Measurements from ENCODE around the gene SLC9A3. TPM values are rescaled to one million over a fixed set of nuclear protein-coding genes. Genes with fewer than 3 reads are reported as not detected.
A peak's percentile ranks its signal among the peaks of the same experiment; 100 is the strongest.

Gene SLC9A3
- polyA plus RNA-seq, 6 donors from 2014 or later: 0.84 to 2.1 (median 1.6) TPM

DNA sequence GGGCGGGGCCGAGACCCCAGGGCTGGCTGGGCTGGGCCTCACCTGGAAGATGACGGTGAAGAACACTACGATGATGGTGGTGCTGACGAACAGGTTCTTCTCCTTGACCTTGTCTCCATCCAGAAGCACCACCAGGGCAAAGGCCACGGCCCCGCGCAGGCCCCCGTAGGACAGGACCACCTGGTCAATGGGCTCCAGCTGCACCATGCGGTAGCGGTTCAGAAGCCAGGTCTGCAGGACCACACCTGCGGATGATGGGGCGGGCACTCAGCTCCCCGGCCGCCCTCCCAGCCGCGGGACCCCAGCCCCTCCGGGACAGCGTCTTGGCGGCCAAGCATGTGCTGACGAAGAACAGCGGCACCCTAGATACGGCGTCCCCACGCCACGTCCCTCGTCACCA lies 41.7 kb downstream of the SLC9A3 start:
- Mint-ChIP-seq H3K9me3 (no peaks in the 10 kb centered on the region), H3K27me3 (peaks cover 6 to 77% (median 9%) of the 10 kb centered on the region in 3 donors), H3K27ac (no peak overlapping the region), H3K36me3 (no peaks in the 10 kb centered on the region), H3K4me1 (peaks cover 0 to 10% (median 7%) of the 10 kb centered on the region in 3 donors), H3K4me3 (no peak overlapping the region)
- DNase-seq (no peak), ATAC-seq (ENCODE audit: low read depth in 2 of 2) (no peak)

DNA sequence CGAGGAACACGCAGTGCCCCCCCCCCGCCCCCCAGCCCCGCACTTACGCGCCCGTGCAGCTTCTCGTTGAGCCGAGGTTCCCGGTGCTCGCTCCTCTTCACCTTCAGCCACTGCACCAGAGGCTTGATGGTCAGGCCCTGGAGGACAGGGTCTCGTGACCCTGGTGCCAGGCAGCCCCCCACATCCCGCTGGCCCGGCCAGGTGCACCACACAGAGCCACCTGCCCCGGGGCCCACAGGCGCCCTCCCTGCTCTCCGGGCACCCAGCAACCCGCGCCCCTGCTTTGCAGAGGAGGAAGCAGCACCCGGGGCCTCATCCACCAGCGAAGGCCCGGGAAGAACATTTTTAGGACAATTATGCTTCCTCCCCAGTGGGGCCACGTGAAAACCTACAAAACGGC lies 42.2 kb downstream of the SLC9A3 start:
- peaks cover 0 to 10% (median 7%) of the 10 kb centered on the region in 3 donors for H3K4me1 Mint-ChIP-seq
- no peak for DNase-seq
- H3K27ac Mint-ChIP-seq: no peak overlapping the region
- peaks cover 9 to 80% (median 10%) of the 10 kb centered on the region in 3 donors for H3K27me3 Mint-ChIP-seq
- ATAC-seq (ENCODE audit: low read depth in 2 of 2): no peak
- H3K9me3 Mint-ChIP-seq: no peaks in the 10 kb centered on the region
- no peak overlapping the region for H3K4me3 Mint-ChIP-seq
- H3K36me3 Mint-ChIP-seq: no peaks in the 10 kb centered on the region

DNA sequence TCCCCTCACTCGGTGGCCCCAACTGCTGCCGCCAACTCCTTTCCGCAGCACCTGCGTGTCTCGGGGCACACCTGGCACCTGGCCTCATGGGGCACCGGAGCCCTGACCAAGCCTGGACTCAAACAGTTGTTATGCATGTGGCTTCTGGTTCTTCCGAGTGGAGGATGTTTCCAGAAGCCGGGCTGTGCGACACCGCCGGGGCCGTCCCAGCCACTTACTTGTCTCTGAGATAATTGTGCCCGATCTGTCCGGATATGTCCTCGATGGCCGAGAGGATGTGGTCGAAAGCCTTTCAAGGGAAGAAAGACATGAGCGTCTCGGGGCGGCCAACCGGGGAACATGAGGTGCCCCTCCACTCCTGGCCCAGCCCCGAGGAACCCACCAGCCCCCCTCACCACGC lies 42.9 kb downstream of the SLC9A3 start:
- H3K9me3 Mint-ChIP-seq: no peaks in the 10 kb centered on the region
- ATAC-seq (ENCODE audit: low read depth in 2 of 2): no peak
- no peaks in the 10 kb centered on the region for H3K36me3 Mint-ChIP-seq
- peaks cover 9 to 84% (median 17%) of the 10 kb centered on the region in 3 donors for H3K27me3 Mint-ChIP-seq
- peaks cover 0 to 13% (median 7%) of the 10 kb centered on the region in 3 donors for H3K4me1 Mint-ChIP-seq
- H3K27ac Mint-ChIP-seq: no peak overlapping the region
- DNase-seq: no peak
- no peak overlapping the region for H3K4me3 Mint-ChIP-seq

DNA sequence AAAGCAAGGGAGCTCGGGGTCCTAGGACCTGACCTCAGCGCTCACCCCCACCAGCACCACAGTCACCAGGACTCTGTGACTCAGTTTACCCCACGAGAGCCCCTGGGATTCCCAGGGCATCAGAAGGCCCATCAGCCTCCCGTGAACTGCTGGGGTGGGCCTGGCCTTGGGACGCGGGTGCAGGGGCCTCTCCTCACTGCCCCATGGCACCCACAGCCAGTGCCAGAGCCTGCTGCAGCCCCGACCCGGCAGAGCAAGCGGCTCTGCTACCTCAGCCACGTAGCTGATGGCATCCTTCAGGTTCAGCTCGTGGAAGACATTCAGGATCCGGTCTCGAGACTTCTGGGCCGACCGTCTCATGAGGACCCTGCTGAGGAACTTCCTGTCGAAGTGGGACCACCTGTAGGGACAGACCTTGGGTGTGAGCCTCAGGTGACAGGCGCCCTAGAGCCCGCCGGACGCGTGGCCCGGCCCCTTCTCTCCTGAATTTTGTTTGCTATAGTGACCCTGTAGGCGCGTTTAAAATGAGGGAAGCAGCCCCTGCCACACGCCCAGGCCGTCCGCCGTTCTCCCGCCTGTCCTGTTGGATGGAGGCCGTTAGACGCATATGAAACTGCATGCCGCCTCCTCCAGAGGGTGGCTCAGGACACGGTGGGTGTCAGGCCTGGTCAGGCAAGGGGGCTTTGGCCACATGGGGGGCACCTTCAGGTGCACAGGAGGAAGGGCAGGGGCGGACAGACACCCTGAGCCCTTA lies 44.5 kb downstream of the SLC9A3 start:
- DNase-seq: no peak
- H3K27me3 Mint-ChIP-seq: peaks cover 5 to 84% (median 30%) of the 10 kb centered on the region in 3 donors
- peaks cover 0 to 11% (median 4%) of the 10 kb centered on the region in 3 donors for H3K4me1 Mint-ChIP-seq
- H3K27ac Mint-ChIP-seq: no peak overlapping the region
- no peak for ATAC-seq (ENCODE audit: low read depth in 2 of 2)
- no peaks in the 10 kb centered on the region for H3K36me3 Mint-ChIP-seq
- H3K9me3 Mint-ChIP-seq: no peaks in the 10 kb centered on the region
- H3K4me3 Mint-ChIP-seq: no peak overlapping the region

DNA sequence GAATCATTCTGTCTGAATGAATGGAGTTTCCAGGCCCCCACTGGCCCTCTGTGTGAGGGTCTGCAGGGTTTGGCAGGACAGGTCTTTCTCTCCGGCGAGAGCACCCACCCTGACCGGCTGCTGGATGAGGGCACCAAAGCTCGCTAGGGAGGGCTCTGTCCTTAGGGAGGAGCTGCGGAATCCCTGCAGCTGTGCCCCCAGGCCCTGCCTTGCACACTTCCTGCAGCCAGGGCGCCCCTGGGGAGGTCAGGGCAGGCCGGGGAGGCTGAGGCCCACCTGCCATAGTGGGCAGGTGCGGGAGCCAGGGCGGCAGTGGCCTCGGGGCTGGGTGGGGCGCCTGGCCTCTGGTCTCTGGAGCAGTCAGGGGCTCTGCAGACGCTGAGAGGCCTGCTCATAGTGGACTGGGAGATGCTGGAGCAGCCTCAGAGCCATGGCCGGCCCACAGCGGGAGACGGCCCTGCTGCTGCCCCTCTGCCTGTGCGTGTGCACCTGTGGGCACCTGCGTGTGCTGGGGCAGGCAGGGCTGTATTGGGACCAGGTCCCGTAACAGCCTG lies 45.2 kb downstream of the SLC9A3 start:
- ATAC-seq (ENCODE audit: low read depth in 2 of 2) (no peak), DNase-seq (no peak)
- H3K4me1 Mint-ChIP-seq: peaks cover 0 to 13% (median 4%) of the 10 kb centered on the region in 3 donors
- peaks cover 5 to 85% (median 33%) of the 10 kb centered on the region in 3 donors for H3K27me3 Mint-ChIP-seq
- H3K36me3 Mint-ChIP-seq: no peaks in the 10 kb centered on the region
- no peak overlapping the region for H3K4me3 Mint-ChIP-seq
- H3K27ac Mint-ChIP-seq: no peak overlapping the region
- no peaks in the 10 kb centered on the region for H3K9me3 Mint-ChIP-seq

DNA sequence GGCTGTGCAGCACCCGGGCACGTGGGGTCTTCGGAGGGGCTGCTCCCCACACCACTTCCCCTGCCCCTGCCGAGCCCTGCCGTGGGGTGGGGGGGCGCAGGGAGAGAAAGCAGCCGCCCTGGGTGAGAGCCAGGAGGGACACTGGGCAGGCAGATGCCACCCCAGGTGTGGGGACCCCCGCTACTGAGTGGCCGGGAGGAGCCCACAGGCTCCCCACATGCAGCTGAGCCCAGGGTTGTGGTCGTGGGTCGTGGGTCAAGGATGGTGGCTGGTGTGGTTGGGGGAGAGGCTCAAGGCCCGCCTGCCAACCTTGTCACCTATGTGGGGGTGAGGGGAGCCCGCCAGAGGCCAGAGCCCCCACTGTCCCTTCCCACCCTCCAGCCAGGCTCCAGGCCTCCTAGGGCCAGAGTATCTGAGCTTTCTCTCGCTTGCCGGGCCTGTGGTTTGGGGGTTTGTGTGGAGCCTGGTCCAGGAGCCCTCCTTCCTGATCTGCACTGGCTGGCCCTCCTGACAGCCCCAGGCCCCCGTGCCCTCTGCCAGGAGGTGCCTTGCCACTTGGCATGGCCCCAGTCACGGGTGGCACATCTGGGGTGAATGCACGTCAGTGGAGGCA lies 45.8 kb downstream of the SLC9A3 start:
- ATAC-seq (ENCODE audit: low read depth in 2 of 2): no peak

DNA sequence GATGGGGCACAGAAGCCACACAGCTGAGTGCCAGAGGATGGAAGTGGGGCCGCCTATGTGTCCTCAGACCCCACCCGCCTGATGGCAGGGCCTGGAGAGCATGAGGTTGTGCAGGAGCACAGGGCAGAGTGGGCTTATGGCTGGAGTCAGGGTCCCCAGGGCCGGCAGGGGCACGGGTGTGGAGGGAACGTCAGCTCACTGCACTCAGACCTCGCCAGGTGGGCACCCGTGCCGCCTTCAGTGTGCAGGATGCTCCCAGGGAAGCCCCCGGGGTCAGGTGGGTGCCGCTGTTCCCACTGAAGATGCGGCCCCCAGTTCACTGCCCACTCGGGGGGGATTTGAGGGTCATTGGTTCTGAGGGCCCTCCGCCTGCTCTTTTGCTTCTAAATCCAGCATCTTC lies 46.4 kb downstream of the SLC9A3 start:
- H3K9me3 Mint-ChIP-seq: no peaks in the 10 kb centered on the region
- H3K27me3 Mint-ChIP-seq: peaks cover 5 to 85% (median 38%) of the 10 kb centered on the region in 3 donors
- ATAC-seq (ENCODE audit: low read depth in 2 of 2) (no peak), DNase-seq (no peak)
- H3K36me3 Mint-ChIP-seq: no peaks in the 10 kb centered on the region
- no peak overlapping the region for H3K27ac Mint-ChIP-seq
- H3K4me3 Mint-ChIP-seq: peak overlapping the region in 1 of 8 donors; percentile 52
- H3K4me1 Mint-ChIP-seq: peaks cover 2 to 18% (median 8%) of the 10 kb centered on the region in 3 donors

More for the DNA sequence above, 45.8 kb downstream of the SLC9A3 start:
- Mint-ChIP-seq H3K27me3 (peaks cover 5 to 90% (median 38%) of the 10 kb centered on the region in 3 donors), H3K4me3 (peak overlapping the region in 1 of 8 donors; percentile 35), H3K9me3 (no peaks in the 10 kb centered on the region), H3K27ac (no peak overlapping the region), H3K4me1 (peaks cover 2 to 18% (median 8%) of the 10 kb centered on the region in 3 donors), H3K36me3 (no peaks in the 10 kb centered on the region)
- no peak for DNase-seq

DNA sequence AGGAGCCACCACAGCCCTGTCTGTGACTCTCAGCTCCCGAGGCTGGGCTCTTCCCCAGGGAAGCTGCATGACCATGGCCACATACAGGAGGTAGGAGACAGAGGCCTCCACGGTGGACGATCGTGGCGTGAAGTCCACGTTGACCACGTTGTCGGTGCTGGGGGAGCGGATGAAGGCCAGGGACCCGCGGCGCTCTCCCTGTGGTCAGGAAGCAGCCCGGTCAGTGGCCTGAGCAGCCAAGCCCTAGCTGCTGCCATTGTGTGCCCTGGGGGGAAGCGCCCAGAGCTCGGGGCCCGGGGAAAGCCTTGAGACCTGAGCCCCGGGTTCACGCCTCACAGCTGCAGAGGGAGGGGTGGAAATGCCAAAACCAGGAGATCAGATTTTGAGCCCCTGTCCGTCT lies 47.0 kb downstream of the SLC9A3 start:
- Mint-ChIP-seq H3K4me3 (peak overlapping the region in 2 of 8 donors; percentile 35 to 52), H3K27ac (no peak overlapping the region), H3K4me1 (peaks cover 2 to 18% (median 8%) of the 10 kb centered on the region in 3 donors)

DNA sequence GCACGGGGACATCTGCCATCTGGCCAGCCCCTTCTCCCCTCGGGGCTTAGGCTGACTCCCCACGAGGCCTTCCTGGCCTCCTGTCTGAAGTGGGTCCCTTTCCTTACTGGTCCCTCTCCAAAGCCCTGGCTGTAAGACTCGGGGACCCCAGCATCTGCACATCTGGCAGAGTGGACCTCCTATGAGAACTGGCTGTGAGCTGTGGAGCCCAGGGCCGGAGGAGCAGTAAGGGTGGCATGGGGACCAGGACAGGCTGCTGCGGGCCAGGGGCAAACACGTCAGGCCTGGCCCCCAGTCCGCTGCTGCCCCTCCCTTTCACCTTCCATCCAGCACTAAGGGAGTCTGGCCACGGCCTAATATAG lies 47.5 kb downstream of the SLC9A3 start:
- Mint-ChIP-seq H3K4me3 (peak overlapping the region in 2 of 8 donors; percentile 35 to 53), H3K27ac (no peak overlapping the region), H3K4me1 (peaks cover 5 to 21% (median 12%) of the 10 kb centered on the region in 3 donors), H3K36me3 (no peaks in the 10 kb centered on the region), H3K27me3 (peaks cover 5 to 78% (median 38%) of the 10 kb centered on the region in 3 donors), H3K9me3 (no peaks in the 10 kb centered on the region)
- no peak for DNase-seq
- no peak for ATAC-seq (ENCODE audit: low read depth in 2 of 2)

More for the DNA sequence above, 47.0 kb downstream of the SLC9A3 start:
- Mint-ChIP-seq H3K9me3 (no peaks in the 10 kb centered on the region), H3K36me3 (no peaks in the 10 kb centered on the region), H3K27me3 (peaks cover 5 to 79% (median 38%) of the 10 kb centered on the region in 3 donors)
- ATAC-seq (ENCODE audit: low read depth in 2 of 2) (no peak), DNase-seq (no peak)

DNA sequence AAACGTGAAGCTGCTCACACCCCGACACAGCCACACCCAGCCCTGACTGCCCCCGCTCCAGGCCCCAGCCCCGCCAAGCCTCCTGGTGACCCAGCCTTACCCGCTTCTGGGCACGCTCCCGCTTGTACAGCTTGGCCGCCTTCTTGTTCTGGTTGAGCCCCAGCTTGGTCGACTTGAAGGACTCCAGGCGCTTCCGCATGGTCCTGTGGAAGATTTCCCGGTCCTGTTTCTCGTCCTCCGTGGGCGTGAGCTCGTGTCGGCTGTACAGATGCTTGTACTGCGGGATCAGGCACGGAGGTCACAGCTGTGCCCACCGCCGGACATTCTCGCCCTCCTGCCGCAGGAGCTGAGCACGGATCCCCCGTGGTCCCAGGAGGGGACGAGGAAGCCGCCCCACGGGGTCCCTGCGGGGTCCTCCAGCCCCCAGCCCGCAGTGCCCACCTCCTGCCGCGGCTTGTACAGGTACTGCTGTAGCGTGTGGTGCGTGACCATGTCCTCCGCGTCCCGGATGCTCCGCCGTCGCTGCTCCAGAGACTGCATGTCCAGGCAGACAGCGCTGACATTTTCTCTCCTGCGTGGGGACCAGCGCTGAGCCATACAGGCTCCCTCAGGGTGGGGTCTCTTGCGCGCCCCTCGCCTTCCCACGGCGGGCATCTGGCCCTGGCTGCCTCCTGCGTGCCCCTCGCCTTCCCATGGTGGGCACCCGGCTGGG lies 48.0 kb downstream of the SLC9A3 start:
- H3K27ac Mint-ChIP-seq: no peak overlapping the region
- H3K4me1 Mint-ChIP-seq: peaks cover 10 to 26% (median 17%) of the 10 kb centered on the region in 3 donors
- no peaks in the 10 kb centered on the region for H3K36me3 Mint-ChIP-seq
- ATAC-seq (ENCODE audit: low read depth in 2 of 2): no peak
- DNase-seq: no peak
- peaks cover 1 to 74% (median 38%) of the 10 kb centered on the region in 3 donors for H3K27me3 Mint-ChIP-seq
- peak overlapping the region in 5 of 8 donors; percentile 9 to 58 (median 29) for H3K4me3 Mint-ChIP-seq
- H3K9me3 Mint-ChIP-seq: no peaks in the 10 kb centered on the region

DNA sequence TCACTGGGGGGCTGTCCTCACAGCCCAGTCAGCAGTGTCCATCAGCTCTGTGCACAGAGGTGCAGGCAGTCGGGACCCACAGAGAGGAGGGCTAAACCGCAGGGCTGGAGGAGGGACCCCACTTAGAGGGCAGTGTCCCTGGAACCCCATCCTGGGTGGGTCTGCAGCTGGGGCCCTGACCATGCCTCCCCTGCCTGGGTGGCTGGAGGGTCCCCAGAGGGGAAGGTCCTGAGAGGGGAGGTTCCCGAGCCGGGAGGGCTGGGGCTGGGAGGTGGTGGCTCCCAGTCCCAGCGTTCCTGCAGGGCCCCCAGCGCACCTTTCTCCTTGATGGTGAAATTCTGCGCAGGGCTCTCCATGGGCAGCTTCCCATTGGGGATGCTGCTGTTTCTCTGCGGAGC lies 48.5 kb downstream of the SLC9A3 start:
- DNase-seq (no peak), ATAC-seq (ENCODE audit: low read depth in 2 of 2) (no peak)
- Mint-ChIP-seq H3K27me3 (peaks cover 0 to 69% (median 38%) of the 10 kb centered on the region in 3 donors), H3K27ac (peak overlapping the region in 1 of 6 donors; percentile 10), H3K4me3 (peak overlapping the region in 5 of 8 donors; percentile 51 to 81 (median 58)), H3K9me3 (no peaks in the 10 kb centered on the region), H3K4me1 (peaks cover 16 to 32% (median 21%) of the 10 kb centered on the region in 3 donors), H3K36me3 (no peaks in the 10 kb centered on the region)

DNA sequence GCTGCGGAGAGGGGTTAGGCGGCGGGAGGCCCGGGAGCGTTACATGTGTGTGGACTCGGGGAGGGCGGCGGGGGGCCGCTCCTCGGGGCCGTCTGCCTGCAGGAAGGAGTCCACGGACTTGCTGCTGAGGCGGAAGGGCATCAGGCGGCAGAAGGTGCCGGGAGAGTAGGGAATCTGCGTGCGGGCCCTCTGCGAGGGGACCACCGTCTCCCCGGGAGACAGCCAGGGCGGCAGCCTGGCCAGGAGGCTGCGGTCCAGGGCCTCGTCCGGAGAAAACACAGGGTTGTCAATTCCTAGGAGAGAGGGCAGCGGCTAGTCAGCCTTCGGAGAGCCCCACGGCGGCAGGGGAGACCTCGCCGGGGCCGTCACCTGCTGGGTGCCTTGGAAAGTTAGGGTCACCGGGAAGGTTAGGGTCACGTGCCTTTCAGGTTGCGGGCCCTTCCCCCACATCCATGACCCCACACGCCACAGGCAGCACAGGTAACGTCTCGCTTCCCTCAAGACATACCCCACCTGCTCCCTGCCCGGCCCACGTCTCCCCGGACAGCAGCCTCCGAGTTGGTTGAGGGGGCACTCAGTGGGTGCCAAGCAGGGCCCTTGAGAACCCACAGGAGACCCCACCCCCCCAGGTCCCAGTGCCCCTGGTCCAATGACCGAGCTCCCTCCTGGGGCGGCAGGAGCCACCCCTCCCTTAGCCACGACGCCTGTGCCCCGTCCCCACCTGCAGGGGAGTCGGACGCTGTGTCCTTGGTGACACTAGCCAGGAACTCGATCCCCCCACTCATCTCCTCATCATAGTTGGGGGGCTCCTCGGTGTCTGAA lies 49.2 kb downstream of the SLC9A3 start:
- no peak for ATAC-seq (ENCODE audit: low read depth in 2 of 2)

More for the DNA sequence above, 49.2 kb downstream of the SLC9A3 start:
- peak overlapping the region in 2 of 6 donors; percentile 10 to 32 for H3K27ac Mint-ChIP-seq
- no peak for DNase-seq
- H3K4me3 Mint-ChIP-seq: peak overlapping the region; percentile 65 to 90 (median 76)
- no peaks in the 10 kb centered on the region for H3K9me3 Mint-ChIP-seq
- H3K4me1 Mint-ChIP-seq: peaks cover 21 to 36% (median 22%) of the 10 kb centered on the region in 3 donors
- H3K36me3 Mint-ChIP-seq: no peaks in the 10 kb centered on the region
- H3K27me3 Mint-ChIP-seq: peaks cover 0 to 62% (median 38%) of the 10 kb centered on the region in 3 donors
